ENCODE data around the gene MROH2A. TPM values are rescaled to one million over a fixed set of nuclear protein-coding genes. Genes with fewer than 3 reads are reported as not detected.

The MROH2A gene
- total and polyA plus RNA-seq, 4 donors = 0.80 TPM; not detected in 3

GRCh38 chr2:233758849-233759248, 19.3 kb upstream of the MROH2A start:
- no peak for ATAC-seq (ENCODE audit: insufficient read depth, low FRiP score)
- WGBS, 2 donors = 90% methylated on average over 2 of the region's 2 CpGs
- Histone ChIP-seq H3K9me3 (ENCODE audit: control insufficient read depth in 4 of 4, insufficient read depth in 3 of 4, low read length in 3 of 4) (peaks cover 0 to 3% (median 0%) of the 10 kb centered on the region in 4 donors), H3K27ac (ENCODE audit: low read depth in 1 of 2, low read length in 1 of 2) (no peak overlapping the region), H3K4me3 (no peak overlapping the region), H3K4me1 (ENCODE audit: control insufficient read depth in 5 of 5, insufficient read depth in 5 of 5, low read length in 5 of 5) (no peaks in the 10 kb centered on the region), H3K9ac (ENCODE audit: insufficient read depth in 1 of 2, low read length in 2 of 2) (no peak overlapping the region), H3K36me3 (ENCODE audit: control insufficient read depth in 4 of 4, insufficient read depth in 4 of 4, low read length in 4 of 4) (no peaks in the 10 kb centered on the region), H3K27me3 (ENCODE audit: control insufficient read depth in 3 of 3, insufficient read depth in 3 of 3, low read length in 2 of 3) (no peaks in the 10 kb centered on the region)
- TF ChIP-seq CTCF (IDR thresholded peaks at IDR 0.05; ENCODE audit: control extremely low read depth, extremely low read depth) = no peak
- no peak for DNase-seq

- no peak within 1 kb of the TSS for H3K9ac ChIP-seq (ENCODE audit: insufficient read depth in 1 of 2, low read length in 2 of 2)
- H3K27ac ChIP-seq (ENCODE audit: low read depth in 1 of 2, low read length in 1 of 2) = no peak within 1 kb of the TSS
- H3K4me1 ChIP-seq (ENCODE audit: control insufficient read depth in 5 of 5, insufficient read depth in 5 of 5, low read length in 5 of 5) = no peaks in the 10 kb centered on the region
- 90 to 92% methylated on average over 6 of the region's 6 CpGs for WGBS, 2 donors
- peaks cover 0 to under 1% (median 0%) of the 10 kb centered on the region in 4 donors for H3K9me3 ChIP-seq (ENCODE audit: control insufficient read depth in 4 of 4, insufficient read depth in 3 of 4, low read length in 3 of 4)
- DNase-seq (no peak), ATAC-seq (ENCODE audit: insufficient read depth, low FRiP score) (no peak)
- H3K4me3 ChIP-seq = no peak within 1 kb of the TSS
- H3K36me3 ChIP-seq (ENCODE audit: control insufficient read depth in 4 of 4, insufficient read depth in 4 of 4, low read length in 4 of 4) = no peaks in the 10 kb centered on the region
- TF ChIP-seq CTCF (IDR thresholded peaks at IDR 0.05; ENCODE audit: control extremely low read depth, extremely low read depth) = no peak
- H3K27me3 ChIP-seq (ENCODE audit: control insufficient read depth in 3 of 3, insufficient read depth in 3 of 3, low read length in 2 of 3) = no peaks in the 10 kb centered on the region
Measured at GRCh38 chr2:233760043-233760442, 18.1 kb upstream of the MROH2A start, which contains the start of gene UGT1A1. UGT1A1 (plus strand) TSS chr2:233760270; CDS start chr2:233760288, 18 bp downstream.

GRCh38 chr2:233761040-233761769, 16.9 kb upstream of the MROH2A start:
- Histone ChIP-seq H3K9me3 (ENCODE audit: control insufficient read depth in 4 of 4, insufficient read depth in 3 of 4, low read length in 3 of 4) (no peaks in the 10 kb centered on the region), H3K27ac (ENCODE audit: low read depth in 1 of 2, low read length in 1 of 2) (no peak overlapping the region), H3K4me1 (ENCODE audit: control insufficient read depth in 5 of 5, insufficient read depth in 5 of 5, low read length in 5 of 5) (no peaks in the 10 kb centered on the region), H3K4me3 (no peak overlapping the region), H3K36me3 (ENCODE audit: control insufficient read depth in 4 of 4, insufficient read depth in 4 of 4, low read length in 4 of 4) (no peaks in the 10 kb centered on the region), H3K27me3 (ENCODE audit: control insufficient read depth in 3 of 3, insufficient read depth in 3 of 3, low read length in 2 of 3) (no peaks in the 10 kb centered on the region), H3K9ac (ENCODE audit: insufficient read depth in 1 of 2, low read length in 2 of 2) (no peak overlapping the region)
- no peak for DNase-seq
- no peak for TF ChIP-seq CTCF (IDR thresholded peaks at IDR 0.05; ENCODE audit: control extremely low read depth, extremely low read depth)
- no peak for ATAC-seq (ENCODE audit: insufficient read depth, low FRiP score)
- WGBS, 2 donors = 83 to 88% methylated on average over 4 of the region's 4 CpGs
